Esophagus squamous epithelium (tissue), 5 donors: ENCODE data around the gene PRR36. TPM values are rescaled to one million over a fixed set of nuclear protein-coding genes. Genes with fewer than 3 reads are reported as not detected.

Experiments used
- DNase-seq: peaks from one replicate; lab custom pipeline; 2025; lab: John Stamatoyannopoulos, UW
- H3K27ac ChIP-seq, 4 donors: fragments of 200-600 bp; sonication (generic); one replicate each; pipeline ENCODE4 v1.5.1; 2016 to 2019; ENCODE audit warnings: mild to moderate bottlenecking in 1 of 4
- H3K27me3 ChIP-seq, 4 donors: fragments of 200-600 bp; sonication (generic); 1 replicate in 3 of 4; 2 replicates in 1 of 4; pipeline versions ENCODE4 v1.5.1 to v1.6.0; 2017 to 2021; ENCODE audit warnings: antibody characterized with exemption in 1 of 4
- H3K36me3 ChIP-seq, 3 donors: fragments of 200-600 bp; sonication (generic); one replicate each; pipeline ENCODE4 v1.5.1; 2016 to 2019
- H3K4me1 ChIP-seq, 3 donors: fragments of 200-600 bp; sonication (generic); one replicate each; pipeline ENCODE4 v1.5.1; 2017 to 2019
- H3K4me3 ChIP-seq, 4 donors: fragments of 200-600 bp; sonication (generic); 1 replicate in 3 of 4; 2 replicates in 1 of 4; pipeline ENCODE4 v1.5.1; 2016 to 2019; ENCODE audit warnings: mild to moderate bottlenecking in 2 of 4, moderate library complexity in 1 of 4
- H3K9me3 ChIP-seq, 3 donors: fragments of 200-600 bp; sonication (generic); one replicate each; pipeline ENCODE4 v1.5.1; 2016 to 2019
- CTCF ChIP-seq, 6 experiments: fragments of 450-650 bp in 4 of 6; fragments of 200-600 bp in 2 of 6; sonication (generic) in 2 of 6; IDR thresholded peaks; one replicate each; pipeline ENCODE4 v1.5.1; 2016 to 2019; ENCODE audit warnings: antibody characterized with exemption in 6 of 6, mild to moderate bottlenecking in 4 of 6, moderate library complexity in 4 of 6
- POLR2A ChIP-seq, 4 donors: fragments of 450-650 bp; IDR thresholded peaks; one replicate each; pipeline ENCODE4 v1.6.1; 2017; ENCODE audit warnings: antibody characterized with exemption in 4 of 4, mild to moderate bottlenecking in 4 of 4, moderate library complexity in 3 of 4
- WGBS, 2 donors: methylation state at CpG; one replicate each; pipeline ENCODE4 v1.1.5; 2018; 5-methylcytosine and 5-hydroxymethylcytosine counted together
- intact Hi-C: fragments of 100-400 bp; cut with DNase I; formaldehyde crosslinking; loops from one replicate; pipeline ENCODE4 v1.15.0; 2022
- total RNA-seq, 4 donors: library from RNA; depleted of rRNA; stranded (reverse); fragments of >200 nt; gene quantifications; one replicate each; pipeline ENCODE4 v1.1.0, GENCODE V29; 2016
- donor health status: DM: yes; HTN: yes; CAD: no.

PRR36 gene
- total RNA-seq, 4 donors from 2014 or later = 0.35 to 0.57 TPM; not detected in 2

- peak overlapping the region; percentile 80 to 88 (median 84) for H3K27ac ChIP-seq
- no peak for DNase-seq
- peak overlapping the region; percentile 72 to 92 (median 82) for H3K4me3 ChIP-seq
- TF ChIP-seq CTCF (IDR thresholded peaks at IDR 0.05) (no peak), POLR2A (IDR thresholded peaks at IDR 0.05) (no peak)
- 0% methylated on average over 3 of the region's 53 CpGs; no CpG with 5 or more reads in 1 of the 2 donors for WGBS, 2 donors
- H3K36me3 ChIP-seq = no peaks in the 10 kb centered on the region
- intact Hi-C loops = no loop called here
- H3K9me3 ChIP-seq = no peaks in the 10 kb centered on the region
- H3K4me1 ChIP-seq = peaks cover 15 to 51% (median 22%) of the 10 kb centered on the region in 3 donors
- H3K27me3 ChIP-seq = no peaks in the 10 kb centered on the region
Observed at GRCh38 chr19:7830272-7830771, 43.9 kb downstream of the PRR36 start.

- peak; percentile 100 for DNase-seq
- Histone ChIP-seq H3K9me3 (no peaks in the 10 kb centered on the region), H3K4me3 (peak within 1 kb of the TSS; percentile 72 to 92 (median 82)), H3K27ac (peak within 1 kb of the TSS; percentile 80 to 88 (median 84)), H3K36me3 (no peaks in the 10 kb centered on the region), H3K27me3 (no peaks in the 10 kb centered on the region), H3K4me1 (peaks cover 15 to 51% (median 22%) of the 10 kb centered on the region in 3 donors)
- intact Hi-C loops = no loop called here
- 0 to 1% methylated on average over 15 to 18 of the region's 45 CpGs for WGBS, 2 donors
- TF ChIP-seq POLR2A (IDR thresholded peaks at IDR 0.05) = peak in 1 of 4 donors; percentile 19
- no peak for TF ChIP-seq CTCF (IDR thresholded peaks at IDR 0.05)
Observed at GRCh38 chr19:7829561-7830271, 44.5 kb downstream of the PRR36 start, which contains the start of gene EVI5L. Gene EVI5L (plus strand): TSS chr19:7830218. CDS start chr19:7846543, 16,325 bp downstream.

- peak overlapping the region; percentile 28 to 88 (median 84) for H3K27ac ChIP-seq
- no peaks in the 10 kb centered on the region for H3K36me3 ChIP-seq
- no peak for DNase-seq
- intact Hi-C loops = no loop called here
- WGBS, 2 donors = 6 to 80% methylated on average over 1 to 15 of the region's 18 CpGs
- peaks cover 0 to 2% (median 0%) of the 10 kb centered on the region in 4 donors for H3K27me3 ChIP-seq
- TF ChIP-seq CTCF (IDR thresholded peaks at IDR 0.05) = no peak
- no peak for TF ChIP-seq POLR2A (IDR thresholded peaks at IDR 0.05)
- no peaks in the 10 kb centered on the region for H3K9me3 ChIP-seq
- H3K4me3 ChIP-seq = peak overlapping the region; percentile 3 to 92 (median 82)
- H3K4me1 ChIP-seq = peaks cover 15 to 47% (median 22%) of the 10 kb centered on the region in 3 donors
Observed at GRCh38 chr19:7829166-7829520, 45.0 kb downstream of the PRR36 start.

- 36 to 39% methylated on average over 9 of the region's 9 CpGs for WGBS, 2 donors
- DNase-seq = no peak
Observed at GRCh38 chr19:7823686-7824301, 50.4 kb downstream of the PRR36 start.

GRCh38 chr19:7822910-7823515, 51.2 kb downstream of the PRR36 start:
- DNase-seq = no peak

More at GRCh38 chr19:7823686-7824301, 50.4 kb downstream of the PRR36 start:
- no peak for TF ChIP-seq POLR2A (IDR thresholded peaks at IDR 0.05)
- H3K36me3 ChIP-seq = no peaks in the 10 kb centered on the region
- no peak overlapping the region for H3K4me3 ChIP-seq
- peaks cover 0 to 41% (median 0%) of the 10 kb centered on the region in 4 donors for H3K27me3 ChIP-seq
- no peaks in the 10 kb centered on the region for H3K4me1 ChIP-seq
- intact Hi-C loops = no loop called here
- H3K9me3 ChIP-seq = peaks cover 0 to 2% (median 0%) of the 10 kb centered on the region in 3 donors
- H3K27ac ChIP-seq = no peak overlapping the region

More at GRCh38 chr19:7822910-7823515, 51.2 kb downstream of the PRR36 start:
- 73 to 82% methylated on average over 4 of the region's 4 CpGs for WGBS, 2 donors
- TF ChIP-seq POLR2A (IDR thresholded peaks at IDR 0.05) (no peak), CTCF (IDR thresholded peaks at IDR 0.05) (no peak)
- Histone ChIP-seq H3K9me3 (peaks cover 0 to 10% (median 0%) of the 10 kb centered on the region in 3 donors), H3K27me3 (peaks cover 0 to 46% (median 0%) of the 10 kb centered on the region in 4 donors), H3K27ac (no peak overlapping the region), H3K36me3 (no peaks in the 10 kb centered on the region), H3K4me1 (no peaks in the 10 kb centered on the region), H3K4me3 (no peak overlapping the region)
- intact Hi-C loops = no loop called here
